HepG2 (cell line): ENCODE data around the gene SLC35B4.

Source experiments
- BHLHE40 ChIP-seq: IDR thresholded peaks from 2 replicates; pipeline ENCODE4 v1.6.1; 2011; ENCODE audit warnings: low read length, improper control_type of control experiment
- HOXD1 ChIP-seq: sonication (generic); formaldehyde crosslinking; IDR thresholded peaks from 2 replicates; pipeline ENCODE4 v1.5.0; 2020; ENCODE audit warnings: missing genetic modification reagents
- SMAD1 ChIP-seq: sonication (generic); formaldehyde crosslinking; IDR thresholded peaks from 2 replicates; pipeline ENCODE4 v1.4.0; 2020; ENCODE audit warnings: missing genetic modification reagents, low read depth, mild to moderate bottlenecking, borderline replicate concordance
- SP1 ChIP-seq, 2 experiments: fragments of 450-650 bp in 1 of 2; sonication (generic) in 1 of 2; formaldehyde crosslinking in 1 of 2; IDR thresholded peaks; 2 replicates each; pipeline versions ENCODE4 v1.4.0 to v1.6.1; 2016 to 2020; ENCODE audit warnings: missing genetic modification reagents in 1 of 2
- SP5 ChIP-seq: IDR thresholded peaks from 2 replicates; pipeline ENCODE4 v1.6.1; 2016; ENCODE audit warnings: low read depth, borderline replicate concordance
- ZNF10 ChIP-seq: sonication (generic); formaldehyde crosslinking; IDR thresholded peaks from 2 replicates; pipeline ENCODE4 v1.4.0; 2020; ENCODE audit warnings: mild to moderate bottlenecking, low read depth, missing genetic modification reagents, borderline replicate concordance
- ZNF331 ChIP-seq: sonication (generic); formaldehyde crosslinking; IDR thresholded peaks from 2 replicates; pipeline ENCODE4 v1.4.0; 2020; ENCODE audit warnings: missing genetic modification reagents
- ZNF740 ChIP-seq: sonication (generic); formaldehyde crosslinking; IDR thresholded peaks from 2 replicates; pipeline ENCODE4 v1.4.0; 2020; ENCODE audit warnings: missing genetic modification reagents
- TF ChIP-seq, protein P1 (sequence below): sonication (generic); formaldehyde crosslinking; IDR thresholded peaks from 2 replicates; pipeline ENCODE4 v1.5.0; 2020; ENCODE audit warnings: mild to moderate bottlenecking, missing genetic modification reagents, moderate library complexity

DNA sequence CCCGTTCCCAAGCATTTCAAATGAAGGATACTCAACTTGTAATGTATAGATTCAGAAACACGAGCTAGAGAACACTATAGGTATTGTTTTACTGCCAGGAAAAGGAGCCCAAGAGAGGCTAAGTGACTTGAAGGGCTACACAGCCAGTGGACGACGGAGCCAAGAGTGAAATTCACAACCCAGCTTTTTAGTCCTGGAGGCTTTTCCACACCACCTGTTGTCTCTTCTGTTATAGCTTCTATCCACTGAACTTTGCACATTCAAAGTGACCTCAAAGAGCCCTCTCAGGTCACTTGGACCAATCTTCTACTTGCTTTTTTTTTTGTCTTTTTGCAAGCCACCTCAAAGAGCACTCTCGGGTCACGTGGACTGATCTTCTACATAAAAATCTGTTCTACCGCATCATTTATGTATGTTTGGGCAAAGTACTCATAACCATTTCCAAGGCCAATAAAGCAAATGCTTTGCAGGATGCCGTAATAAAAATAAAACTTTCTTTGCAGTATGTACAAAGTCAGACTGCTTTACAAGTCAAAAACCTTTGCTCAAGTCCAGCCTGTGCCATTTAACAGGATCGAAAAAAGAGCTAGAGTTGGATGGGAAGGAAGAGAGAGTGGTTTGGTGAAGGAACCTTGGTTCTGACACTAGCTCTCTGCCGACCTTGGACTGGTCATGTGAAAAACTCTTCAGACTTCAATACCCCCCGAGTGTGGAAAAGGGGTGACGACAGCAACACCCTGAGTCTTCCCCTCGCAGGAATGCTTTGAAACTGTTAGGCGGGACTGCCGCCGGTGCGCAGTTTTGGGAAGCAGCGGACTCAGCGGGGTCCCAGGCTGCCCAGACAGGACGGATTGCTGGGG lies 821 bp downstream of the SLC35B4 start:
- TF ChIP-seq HOXD1 (CRISPR knock-in tag) (no peak), ZNF331 (CRISPR knock-in tag) (no peak), ZNF10 (CRISPR knock-in tag) (no peak), SMAD1 (no peak), SP1 (IDR thresholded peaks at IDR 0.05) (no peak), SP1 (CRISPR knock-in tag; IDR thresholded peaks at IDR 0.05) (no peak), ZNF740 (no peak), BHLHE40 (no peak), SP5 (CRISPR knock-in tag) (no peak)
- TF ChIP-seq, protein P1, sequence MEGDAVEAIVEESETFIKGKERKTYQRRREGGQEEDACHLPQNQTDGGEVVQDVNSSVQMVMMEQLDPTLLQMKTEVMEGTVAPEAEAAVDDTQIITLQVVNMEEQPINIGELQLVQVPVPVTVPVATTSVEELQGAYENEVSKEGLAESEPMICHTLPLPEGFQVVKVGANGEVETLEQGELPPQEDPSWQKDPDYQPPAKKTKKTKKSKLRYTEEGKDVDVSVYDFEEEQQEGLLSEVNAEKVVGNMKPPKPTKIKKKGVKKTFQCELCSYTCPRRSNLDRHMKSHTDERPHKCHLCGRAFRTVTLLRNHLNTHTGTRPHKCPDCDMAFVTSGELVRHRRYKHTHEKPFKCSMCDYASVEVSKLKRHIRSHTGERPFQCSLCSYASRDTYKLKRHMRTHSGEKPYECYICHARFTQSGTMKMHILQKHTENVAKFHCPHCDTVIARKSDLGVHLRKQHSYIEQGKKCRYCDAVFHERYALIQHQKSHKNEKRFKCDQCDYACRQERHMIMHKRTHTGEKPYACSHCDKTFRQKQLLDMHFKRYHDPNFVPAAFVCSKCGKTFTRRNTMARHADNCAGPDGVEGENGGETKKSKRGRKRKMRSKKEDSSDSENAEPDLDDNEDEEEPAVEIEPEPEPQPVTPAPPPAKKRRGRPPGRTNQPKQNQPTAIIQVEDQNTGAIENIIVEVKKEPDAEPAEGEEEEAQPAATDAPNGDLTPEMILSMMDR, result no peak
